CD14-positive monocyte (primary cell): Measurements from ENCODE around the gene IL33. TPM values are rescaled to one million over a fixed set of nuclear protein-coding genes. Genes with fewer than 3 reads are reported as not detected.

Experiments
- DNase-seq, 3 donors: peaks; one replicate each; pipeline ENCODE4 v3.0.0-alpha.2; 2011 to 2022
- H2AFZ ChIP-seq: 2 replicates; pipeline ENCODE4 v1.6.0; 2012; ENCODE audit warnings: mild to moderate bottlenecking, low read depth, low read length, inconsistent platforms; ENCODE audit not compliant: insufficient read depth, poor library complexity, severe bottlenecking
- H3K27ac ChIP-seq, 2 donors: 1 replicate in 1 of 2; 2 replicates in 1 of 2; pipeline ENCODE4 v1.5.1; 2012 to 2013; ENCODE audit warnings: low read length in 2 of 2, control low read depth in 1 of 2, inconsistent platforms in 1 of 2, low read depth in 1 of 2, mild to moderate bottlenecking in 1 of 2
- H3K27me3 ChIP-seq, 2 donors: one replicate each; pipeline versions ENCODE4 v1.6.0 to v1.6.1; 2011 to 2013; ENCODE audit warnings: low read length in 2 of 2; ENCODE audit not compliant: control insufficient read depth in 2 of 2, insufficient read depth in 2 of 2
- H3K36me3 ChIP-seq, 2 donors: replicated peaks in 1 of 2; 1 replicate in 1 of 2; 2 replicates in 1 of 2; pipeline versions ENCODE4 v1.5.1 to v1.6.1; 2012 to 2013; ENCODE audit warnings: low read length in 2 of 2, control low read depth in 1 of 2, inconsistent platforms in 1 of 2, mild to moderate bottlenecking in 1 of 2; ENCODE audit not compliant: insufficient read depth in 2 of 2, control insufficient read depth in 1 of 2
- H3K4me1 ChIP-seq, 2 donors: 1 replicate in 1 of 2; 2 replicates in 1 of 2; pipeline versions ENCODE4 v1.5.1 to v1.6.1; 2012 to 2013; ENCODE audit warnings: low read length in 2 of 2, control low read depth in 1 of 2, inconsistent platforms in 1 of 2, mild to moderate bottlenecking in 1 of 2, moderate library complexity in 1 of 2; ENCODE audit not compliant: insufficient read depth in 2 of 2, control insufficient read depth in 1 of 2
- H3K4me2 ChIP-seq: replicated peaks from 2 replicates; pipeline ENCODE3; 2012; ENCODE audit warnings: low read length, moderate library complexity, mild to moderate bottlenecking; ENCODE audit not compliant: poor library complexity, severe bottlenecking; ENCODE audit errors: extremely low read depth
- H3K4me3 ChIP-seq, 3 experiments: fragments of 200-600 bp in 1 of 3; sonication (generic) in 1 of 3; replicated peaks in 1 of 3; 1 replicate in 2 of 3; 2 replicates in 1 of 3; pipeline ENCODE4 v1.5.1; 2011 to 2013; ENCODE audit warnings: low read length in 3 of 3, mild to moderate bottlenecking in 3 of 3, control low read depth in 2 of 3, low read depth in 2 of 3, inconsistent platforms in 1 of 3, moderate library complexity in 1 of 3
- H3K79me2 ChIP-seq: 2 replicates; pipeline ENCODE4 v1.6.0; 2012; ENCODE audit warnings: mild to moderate bottlenecking, control low read depth, inconsistent platforms, low read length, moderate library complexity; ENCODE audit not compliant: insufficient read depth
- H3K9ac ChIP-seq: 2 replicates; pipeline ENCODE4 v1.6.0; 2017; ENCODE audit warnings: low read length, mild to moderate bottlenecking; ENCODE audit not compliant: insufficient read depth, poor library complexity, severe bottlenecking
- H3K9me3 ChIP-seq, 2 donors: replicated peaks in 1 of 2; 1 replicate in 1 of 2; 2 replicates in 1 of 2; pipeline versions ENCODE4 v1.5.1 to v1.6.1; 2012 to 2013; ENCODE audit warnings: low read length in 2 of 2, control low read depth in 1 of 2; ENCODE audit not compliant: control insufficient read depth in 1 of 2, insufficient read depth in 1 of 2
- H4K20me1 ChIP-seq: 2 replicates; pipeline ENCODE4 v1.6.0; 2012; ENCODE audit warnings: mild to moderate bottlenecking, low read length, control low read depth, moderate library complexity; ENCODE audit not compliant: insufficient read depth
- H3K27ac Mint-ChIP-seq, 7 donors: one replicate each; pipeline ENCODE4 v1.8.0; 2020; ENCODE audit warnings: mild to moderate bottlenecking in 7 of 7, mixed read lengths in 7 of 7, moderate library complexity in 6 of 7, inconsistent platforms in 2 of 7
- H3K27me3 Mint-ChIP-seq, 3 donors: one replicate each; pipeline ENCODE4 v1.8.0; 2021 to 2022; ENCODE audit warnings: low read depth in 3 of 3, mild to moderate bottlenecking in 3 of 3, mixed read lengths in 3 of 3, moderate library complexity in 3 of 3, inconsistent platforms in 1 of 3
- H3K36me3 Mint-ChIP-seq, 2 donors: one replicate each; pipeline ENCODE4 v1.8.0; 2020; ENCODE audit warnings: mixed read lengths in 2 of 2, inconsistent platforms in 1 of 2, mild to moderate bottlenecking in 1 of 2
- H3K4me1 Mint-ChIP-seq: one replicate; pipeline ENCODE4 v1.8.0; 2020; ENCODE audit warnings: mild to moderate bottlenecking, mixed read lengths
- H3K4me3 Mint-ChIP-seq, 2 donors: one replicate each; pipeline ENCODE4 v1.8.0; 2020; ENCODE audit warnings: mild to moderate bottlenecking in 2 of 2, mixed read lengths in 2 of 2, moderate library complexity in 1 of 2
- H3K9me3 Mint-ChIP-seq, 7 donors: one replicate each; pipeline ENCODE4 v1.8.0; 2020 to 2022; ENCODE audit warnings: mixed read lengths in 7 of 7, mild to moderate bottlenecking in 6 of 7, moderate library complexity in 6 of 7, inconsistent platforms in 2 of 7
- WGBS: methylation state at CpG from one replicate; pipeline ENCODE4 v1.1.5; 2013; ENCODE audit warnings: missing lambda C conversion rate; ENCODE audit not compliant: insufficient coverage; 5-methylcytosine and 5-hydroxymethylcytosine counted together
- intact Hi-C, 2 donors: fragments of 100-400 bp; cut with micrococcal nuclease; formaldehyde crosslinking; loops; one replicate each; pipeline versions ENCODE4 v1.15.0 to v1.15.1; 2023
- polyA plus RNA-seq, 3 donors: library from polyadenylated mRNA; depleted of rRNA in 1 of 3; unstranded in 2 of 3; stranded (reverse) in 1 of 3; fragments of 300-500 nt in 2 of 3; fragments of >200 nt in 1 of 3; fragmentation: Illumina TruSeq in 2 of 3; gene quantifications; 1 replicate in 2 of 3; 2 replicates in 1 of 3; pipeline ENCODE4 v1.2.3, GENCODE V29; 2012 to 2021
- TF ChIP-seq, protein P1 (sequence below): fragments of 200-600 bp; IDR thresholded peaks from one replicate; pipeline ENCODE4 v1.8.0; 2022; ENCODE audit warnings: antibody characterized with exemption, mild to moderate bottlenecking

Gene IL33
- polyA plus RNA-seq, 3 donors, result not detected

GRCh38 chr9:6277417-6277816, 61.8 kb downstream of the IL33 start:
- no peak overlapping the region for H3K27ac Mint-ChIP-seq
- TF ChIP-seq, protein P1, sequence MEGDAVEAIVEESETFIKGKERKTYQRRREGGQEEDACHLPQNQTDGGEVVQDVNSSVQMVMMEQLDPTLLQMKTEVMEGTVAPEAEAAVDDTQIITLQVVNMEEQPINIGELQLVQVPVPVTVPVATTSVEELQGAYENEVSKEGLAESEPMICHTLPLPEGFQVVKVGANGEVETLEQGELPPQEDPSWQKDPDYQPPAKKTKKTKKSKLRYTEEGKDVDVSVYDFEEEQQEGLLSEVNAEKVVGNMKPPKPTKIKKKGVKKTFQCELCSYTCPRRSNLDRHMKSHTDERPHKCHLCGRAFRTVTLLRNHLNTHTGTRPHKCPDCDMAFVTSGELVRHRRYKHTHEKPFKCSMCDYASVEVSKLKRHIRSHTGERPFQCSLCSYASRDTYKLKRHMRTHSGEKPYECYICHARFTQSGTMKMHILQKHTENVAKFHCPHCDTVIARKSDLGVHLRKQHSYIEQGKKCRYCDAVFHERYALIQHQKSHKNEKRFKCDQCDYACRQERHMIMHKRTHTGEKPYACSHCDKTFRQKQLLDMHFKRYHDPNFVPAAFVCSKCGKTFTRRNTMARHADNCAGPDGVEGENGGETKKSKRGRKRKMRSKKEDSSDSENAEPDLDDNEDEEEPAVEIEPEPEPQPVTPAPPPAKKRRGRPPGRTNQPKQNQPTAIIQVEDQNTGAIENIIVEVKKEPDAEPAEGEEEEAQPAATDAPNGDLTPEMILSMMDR, result no peak
- no peak overlapping the region for H2AFZ ChIP-seq
- no peaks in the 10 kb centered on the region for H3K4me1 ChIP-seq
- intact Hi-C loops, result no loop called here
- H3K4me1 Mint-ChIP-seq, result no peaks in the 10 kb centered on the region
- no peaks in the 10 kb centered on the region for H3K36me3 Mint-ChIP-seq
- WGBS, result no CpG with 5 or more reads among the region's 3 CpGs
- no peaks in the 10 kb centered on the region for H3K9me3 ChIP-seq
- no peak overlapping the region for H3K4me3 Mint-ChIP-seq
- H3K27ac ChIP-seq, result no peak overlapping the region
- DNase-seq, result no peak
- H3K9me3 Mint-ChIP-seq, result peaks cover 0 to 3% (median 0%) of the 10 kb centered on the region in 7 donors
- H3K4me3 ChIP-seq, result no peak overlapping the region
- no peak overlapping the region for H3K4me2 ChIP-seq
- no peaks in the 10 kb centered on the region for H3K79me2 ChIP-seq
- no peaks in the 10 kb centered on the region for H4K20me1 ChIP-seq
- H3K27me3 ChIP-seq, result no peaks in the 10 kb centered on the region
- H3K36me3 ChIP-seq, result no peaks in the 10 kb centered on the region
- peaks cover 0 to 5% (median 4%) of the 10 kb centered on the region in 3 donors for H3K27me3 Mint-ChIP-seq
- no peak overlapping the region for H3K9ac ChIP-seq

GRCh38 chr9:6301858-6302257, 86.3 kb downstream of the IL33 start:
- Histone ChIP-seq H3K4me1 (no peaks in the 10 kb centered on the region), H3K9me3 (no peaks in the 10 kb centered on the region), H3K79me2 (no peaks in the 10 kb centered on the region), H2AFZ (no peak overlapping the region), H4K20me1 (no peaks in the 10 kb centered on the region), H3K27ac (no peak overlapping the region), H3K4me2 (no peak overlapping the region), H3K36me3 (no peaks in the 10 kb centered on the region), H3K9ac (no peak overlapping the region), H3K27me3 (peaks cover 0 to 2% of the 10 kb centered on the region in 2 donors), H3K4me3 (no peak overlapping the region)
- Mint-ChIP-seq H3K27me3 (peaks cover 1 to 13% (median 6%) of the 10 kb centered on the region in 3 donors), H3K36me3 (no peaks in the 10 kb centered on the region), H3K9me3 (peaks cover 0 to 3% (median 0%) of the 10 kb centered on the region in 7 donors), H3K27ac (no peak overlapping the region), H3K4me3 (no peak overlapping the region), H3K4me1 (no peaks in the 10 kb centered on the region)
- TF ChIP-seq, protein P1, result no peak
- intact Hi-C loops, result no loop called here
- no peak for DNase-seq
- no CpG with 5 or more reads among the region's 2 CpGs for WGBS
